ENCODE data around the gene BNC1. TPM values are rescaled to one million over a fixed set of nuclear protein-coding genes. Genes with fewer than 3 reads are reported as not detected.

Gene BNC1
- total and polyA plus RNA-seq, 10 of the 15 experiments (the other 5 are each of a cell fraction or from before 2014, with no cell fraction given): 0.01 TPM; not detected in 9

- no peaks in the 10 kb centered on the region for H3K36me3 ChIP-seq (ENCODE audit: control insufficient read depth in 2 of 2, insufficient read depth in 2 of 2, low read length in 1 of 2)
- no peaks in the 10 kb centered on the region for H3K4me1 ChIP-seq (ENCODE audit: control insufficient read depth, insufficient read depth, low read length)
- BruUV-seq (replicated peaks): no TSS peak
- H3K9me3 ChIP-seq (replicated peaks; ENCODE audit: control insufficient read depth, insufficient read depth, low read length): no peaks in the 10 kb centered on the region; the same call in 2 of the 3 replicates
- no peaks in the 10 kb centered on the region for H4K20me1 ChIP-seq (ENCODE audit: control insufficient read depth, insufficient read depth)
- in situ Hi-C loops (cut with MboI) (no loop called here), intact Hi-C loops (cut with micrococcal nuclease; ENCODE audit: unreplicated experiment) (no loop called here)
- H3K4me2 ChIP-seq (ENCODE audit: control insufficient read depth, insufficient read depth): peak overlapping the region; percentile 17; the same call in 1 of the 2 replicates
- FAIRE-seq: no peak
- 23% methylated on average over 47 of the region's 70 CpGs for WGBS (ENCODE audit: insufficient coverage, insufficient replicate concordance, low lambda C conversion rate, missing lambda C conversion rate)
- no peak overlapping the region for H3K4me3 ChIP-seq
- ATAC-seq: no peak
- ChIA-PET POLR2A (interaction anchor here (0.7 kb wide), 1 partner anchor 69 kb away, joined by 4 read pairs; no protein-coding TSS in a partner anchor), SMC1A (ENCODE audit: uncharacterized antibody, unreplicated experiment) (interaction anchor here (0.5 kb wide), 1 partner anchor 18 kb away, joined by 3 read pairs; no protein-coding TSS in a partner anchor), RAD21 (ENCODE audit: unreplicated experiment) (no interaction called here), CTCF (no interaction called here)
- TF ChIP-seq SUZ12 (IDR thresholded peaks at IDR 0.05; ENCODE audit: unreplicated experiment) (peak; percentile 51), POLR2AphosphoS5 (IDR thresholded peaks at IDR 0.05; ENCODE audit: low read length) (no peak), RUNX3 (IDR thresholded peaks at IDR 0.05; ENCODE audit: low read length) (no peak)
- H3K79me2 ChIP-seq (ENCODE audit: control insufficient read depth, insufficient read depth, low read length): no peaks in the 10 kb centered on the region
- H2AFZ ChIP-seq (ENCODE audit: control insufficient read depth, low read depth, low read length): no peak overlapping the region
- H3K27ac ChIP-seq (ENCODE audit: control insufficient read depth, insufficient read depth): no peak overlapping the region
- H3K27me3 ChIP-seq (replicated peaks in 1 of 2; ENCODE audit: control insufficient read depth in 2 of 2, insufficient read depth in 2 of 2, low read length in 1 of 2): peaks cover 9 to 19% of the 10 kb centered on the region in 2 experiments
- no peak overlapping the region for H3K9ac ChIP-seq (ENCODE audit: control insufficient read depth, insufficient read depth, low read length)
- no peak for DNase-seq (ENCODE audit: low read depth, low spot score)
Observed at GRCh38 chr15:83283138-83283812, 1.2 kb downstream of the BNC1 start.

GRCh38 chr15:83282776-83283137 is 1.7 kb downstream of the BNC1 start:
- no peak overlapping the region for H3K4me2 ChIP-seq (ENCODE audit: control insufficient read depth, insufficient read depth)
- H3K4me1 ChIP-seq (ENCODE audit: control insufficient read depth, insufficient read depth, low read length): no peaks in the 10 kb centered on the region
- DNase-seq (ENCODE audit: low read depth, low spot score) (no peak), ATAC-seq (no peak), FAIRE-seq (no peak)
- no TSS peak for BruUV-seq (replicated peaks)
- POLR2A ChIA-PET: interaction anchor here (0.7 kb wide), 1 partner anchor 70 kb away, joined by 4 read pairs; no protein-coding TSS in a partner anchor
- H3K27ac ChIP-seq (ENCODE audit: control insufficient read depth, insufficient read depth): no peak overlapping the region
- intact Hi-C loops (cut with micrococcal nuclease; ENCODE audit: unreplicated experiment): no loop called here
- in situ Hi-C loops (cut with MboI): no loop called here
- H2AFZ ChIP-seq (ENCODE audit: control insufficient read depth, low read depth, low read length): no peak overlapping the region
- SMC1A ChIA-PET (ENCODE audit: uncharacterized antibody, unreplicated experiment): interaction anchor here (0.5 kb wide), 1 partner anchor 18 kb away, joined by 3 read pairs; no protein-coding TSS in a partner anchor
- no peaks in the 10 kb centered on the region for H3K79me2 ChIP-seq (ENCODE audit: control insufficient read depth, insufficient read depth, low read length)
- TF ChIP-seq STAT3 (IDR thresholded peaks at IDR 0.05; ENCODE audit: low read depth, low read length) (no peak), WRNIP1 (IDR thresholded peaks at IDR 0.05; ENCODE audit: borderline replicate concordance, low read depth, low read length) (no peak), E2F4 (IDR thresholded peaks at IDR 0.05; ENCODE audit: low read depth, low read length) (no peak), NRF1 (conservative IDR thresholded peaks at IDR 0.05; ENCODE audit: low read depth, low read length) (no peak)
- no peak overlapping the region for H3K9ac ChIP-seq (ENCODE audit: control insufficient read depth, insufficient read depth, low read length)
- 14% methylated on average over 9 of the region's 10 CpGs for WGBS (ENCODE audit: insufficient coverage, insufficient replicate concordance, low lambda C conversion rate, missing lambda C conversion rate)
- no peaks in the 10 kb centered on the region for H3K36me3 ChIP-seq (ENCODE audit: control insufficient read depth in 2 of 2, insufficient read depth in 2 of 2, low read length in 1 of 2)
- CTCF ChIA-PET: no interaction called here
- RAD21 ChIA-PET (ENCODE audit: unreplicated experiment): no interaction called here
- H3K4me3 ChIP-seq: no peak overlapping the region
- no peaks in the 10 kb centered on the region for H4K20me1 ChIP-seq (ENCODE audit: control insufficient read depth, insufficient read depth)
- H3K27me3 ChIP-seq (replicated peaks in 1 of 2; ENCODE audit: control insufficient read depth in 2 of 2, insufficient read depth in 2 of 2, low read length in 1 of 2): peaks cover 9 to 19% of the 10 kb centered on the region in 2 experiments
- no peaks in the 10 kb centered on the region; the same call in 2 of the 3 replicates for H3K9me3 ChIP-seq (replicated peaks; ENCODE audit: control insufficient read depth, insufficient read depth, low read length)

Data from GM12878 (cell line).